Tibial nerve (tissue), 4 donors: ENCODE results near the gene ZBTB16. TPM values are rescaled to one million over a fixed set of nuclear protein-coding genes. Genes with fewer than 3 reads are reported as not detected.

Experiments used
- DNase-seq, 2 donors: peaks; one replicate each; pipeline ENCODE4 v3.0.0-alpha.2; 2019; ENCODE audit warnings: low spot score in 2 of 2
- H3K27ac ChIP-seq, 4 donors: fragments of 200-600 bp; sonication (generic) in 3 of 4; one replicate each; pipeline ENCODE4 v1.5.1; 2017 to 2019; ENCODE audit warnings: mild to moderate bottlenecking in 1 of 4
- H3K27me3 ChIP-seq, 2 donors: fragments of 200-600 bp; sonication (generic) in 1 of 2; one replicate each; pipeline versions ENCODE4 v1.5.1 to v1.6.0; 2017 to 2019
- H3K36me3 ChIP-seq, 3 donors: fragments of 200-600 bp; sonication (generic); one replicate each; pipeline ENCODE4 v1.5.1; 2018 to 2019
- H3K4me1 ChIP-seq, 4 donors: fragments of 200-600 bp; sonication (generic) in 3 of 4; one replicate each; pipeline ENCODE4 v1.5.1; 2017 to 2019
- H3K4me3 ChIP-seq, 4 donors: fragments of 200-600 bp; sonication (generic) in 3 of 4; one replicate each; pipeline ENCODE4 v1.5.1; 2017 to 2019; ENCODE audit warnings: mild to moderate bottlenecking in 1 of 4, moderate library complexity in 1 of 4
- H3K9me3 ChIP-seq, 4 donors: fragments of 200-600 bp; sonication (generic) in 3 of 4; one replicate each; pipeline ENCODE4 v1.5.1; 2017 to 2019
- EP300 ChIP-seq, 2 donors: sonication (generic); formaldehyde crosslinking; IDR thresholded peaks; one replicate each; pipeline ENCODE4 v1.6.1; 2017; ENCODE audit warnings: antibody characterized with exemption in 2 of 2, mild to moderate bottlenecking in 1 of 2
- POLR2A ChIP-seq, 2 donors: fragments of 450-650 bp; IDR thresholded peaks; one replicate each; pipeline ENCODE4 v1.6.1; 2017; ENCODE audit warnings: antibody characterized with exemption in 2 of 2, mild to moderate bottlenecking in 2 of 2, moderate library complexity in 2 of 2
- WGBS, 2 donors: methylation state at CpG; one replicate each; pipeline ENCODE4 v1.1.5; 2018; 5-methylcytosine and 5-hydroxymethylcytosine counted together
- total RNA-seq, 4 donors: library from RNA; depleted of rRNA; stranded (reverse); fragments of >200 nt; gene quantifications; one replicate each; pipeline ENCODE4 v1.1.0, GENCODE V29; 2016
- TF ChIP-seq, protein P1 (sequence below), 5 experiments: fragments of 200-600 bp in 3 of 5; fragments of 450-650 bp in 2 of 5; sonication (generic) in 3 of 5; IDR thresholded peaks; one replicate each; pipeline ENCODE4 v1.5.1; 2016 to 2019; ENCODE audit warnings: antibody characterized with exemption in 5 of 5, mild to moderate bottlenecking in 3 of 5, moderate library complexity in 2 of 5

ZBTB16 gene
- total RNA-seq, 4 donors from 2014 or later: 405 to 756 (median 580) TPM

DNA sequence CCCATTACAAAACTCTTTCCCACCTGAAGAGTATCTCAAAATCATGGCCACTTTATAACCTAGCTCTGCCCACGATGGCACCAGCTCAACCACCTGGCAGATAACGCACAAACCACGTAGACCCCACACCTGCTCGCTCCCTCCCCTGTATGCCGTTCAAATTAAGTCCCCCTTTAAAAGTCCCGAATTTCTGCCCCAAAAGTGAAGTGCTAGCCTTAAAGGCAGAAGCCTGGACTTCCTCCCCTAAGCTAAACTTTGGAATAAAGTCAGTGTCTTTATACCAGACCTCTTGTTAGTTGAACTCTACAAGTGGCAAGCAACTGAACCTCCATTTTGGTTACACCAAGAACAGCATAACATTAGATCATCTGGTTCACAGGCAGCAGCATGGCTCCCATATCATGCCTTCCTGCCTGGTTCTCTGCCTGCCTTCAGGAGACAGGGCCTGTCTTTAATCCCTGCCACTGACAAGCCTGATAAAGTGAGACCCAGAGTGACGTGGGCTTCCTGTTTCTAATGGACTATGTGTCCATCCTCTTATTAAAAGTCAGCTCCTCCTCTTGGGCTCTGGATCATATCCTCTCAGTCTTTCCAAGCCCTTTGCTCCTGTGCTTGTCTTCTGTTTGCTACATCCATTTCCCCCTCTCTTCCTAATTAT, 204.1 kb downstream of the ZBTB16 start:
- no peak for DNase-seq
- 75 to 76% methylated on average over 7 of the region's 7 CpGs for WGBS, 2 donors
- H3K36me3 ChIP-seq: no peaks in the 10 kb centered on the region
- H3K27ac ChIP-seq: no peak overlapping the region
- H3K4me1 ChIP-seq: peaks cover 0 to 43% (median 23%) of the 10 kb centered on the region in 4 donors
- TF ChIP-seq EP300 (IDR thresholded peaks at IDR 0.05) (no peak), POLR2A (IDR thresholded peaks at IDR 0.05) (no peak)
- TF ChIP-seq, protein P1, sequence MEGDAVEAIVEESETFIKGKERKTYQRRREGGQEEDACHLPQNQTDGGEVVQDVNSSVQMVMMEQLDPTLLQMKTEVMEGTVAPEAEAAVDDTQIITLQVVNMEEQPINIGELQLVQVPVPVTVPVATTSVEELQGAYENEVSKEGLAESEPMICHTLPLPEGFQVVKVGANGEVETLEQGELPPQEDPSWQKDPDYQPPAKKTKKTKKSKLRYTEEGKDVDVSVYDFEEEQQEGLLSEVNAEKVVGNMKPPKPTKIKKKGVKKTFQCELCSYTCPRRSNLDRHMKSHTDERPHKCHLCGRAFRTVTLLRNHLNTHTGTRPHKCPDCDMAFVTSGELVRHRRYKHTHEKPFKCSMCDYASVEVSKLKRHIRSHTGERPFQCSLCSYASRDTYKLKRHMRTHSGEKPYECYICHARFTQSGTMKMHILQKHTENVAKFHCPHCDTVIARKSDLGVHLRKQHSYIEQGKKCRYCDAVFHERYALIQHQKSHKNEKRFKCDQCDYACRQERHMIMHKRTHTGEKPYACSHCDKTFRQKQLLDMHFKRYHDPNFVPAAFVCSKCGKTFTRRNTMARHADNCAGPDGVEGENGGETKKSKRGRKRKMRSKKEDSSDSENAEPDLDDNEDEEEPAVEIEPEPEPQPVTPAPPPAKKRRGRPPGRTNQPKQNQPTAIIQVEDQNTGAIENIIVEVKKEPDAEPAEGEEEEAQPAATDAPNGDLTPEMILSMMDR (IDR thresholded peaks at IDR 0.05): no peak
- peaks cover 0 to 3% of the 10 kb centered on the region in 2 donors for H3K27me3 ChIP-seq
- no peaks in the 10 kb centered on the region for H3K9me3 ChIP-seq
- no peak overlapping the region for H3K4me3 ChIP-seq

DNA sequence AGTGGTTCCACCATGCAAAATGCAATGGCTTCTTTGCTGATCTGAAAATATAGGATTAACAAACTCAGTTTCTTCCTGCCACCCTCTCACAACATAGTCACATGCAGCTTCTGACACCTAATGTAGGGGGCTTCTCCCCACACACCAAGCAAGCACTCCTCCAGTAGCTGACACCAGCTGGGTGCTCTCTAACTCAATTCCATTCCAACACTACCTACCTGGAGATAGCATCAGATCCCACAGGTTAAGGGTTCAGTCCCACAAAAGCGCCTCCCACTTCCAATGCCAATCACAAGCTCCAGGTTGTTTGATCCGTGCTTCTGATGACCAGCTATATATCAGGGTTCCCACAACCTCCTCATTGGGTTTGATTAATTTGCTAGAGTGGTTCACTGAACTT, 204.9 kb downstream of the ZBTB16 start:
- H3K4me3 ChIP-seq: no peak overlapping the region
- no peak overlapping the region for H3K27ac ChIP-seq
- H3K27me3 ChIP-seq: peaks cover 0 to 3% of the 10 kb centered on the region in 2 donors
- H3K36me3 ChIP-seq: no peaks in the 10 kb centered on the region
- TF ChIP-seq EP300 (IDR thresholded peaks at IDR 0.05): no peak
- no peak for TF ChIP-seq POLR2A (IDR thresholded peaks at IDR 0.05)
- TF ChIP-seq, protein P1 (IDR thresholded peaks at IDR 0.05): no peak
- H3K4me1 ChIP-seq: peaks cover 0 to 36% (median 17%) of the 10 kb centered on the region in 4 donors
- no peaks in the 10 kb centered on the region for H3K9me3 ChIP-seq
- WGBS, 2 donors: 93 to 96% methylated on average over 2 of the region's 2 CpGs
- DNase-seq: no peak

DNA sequence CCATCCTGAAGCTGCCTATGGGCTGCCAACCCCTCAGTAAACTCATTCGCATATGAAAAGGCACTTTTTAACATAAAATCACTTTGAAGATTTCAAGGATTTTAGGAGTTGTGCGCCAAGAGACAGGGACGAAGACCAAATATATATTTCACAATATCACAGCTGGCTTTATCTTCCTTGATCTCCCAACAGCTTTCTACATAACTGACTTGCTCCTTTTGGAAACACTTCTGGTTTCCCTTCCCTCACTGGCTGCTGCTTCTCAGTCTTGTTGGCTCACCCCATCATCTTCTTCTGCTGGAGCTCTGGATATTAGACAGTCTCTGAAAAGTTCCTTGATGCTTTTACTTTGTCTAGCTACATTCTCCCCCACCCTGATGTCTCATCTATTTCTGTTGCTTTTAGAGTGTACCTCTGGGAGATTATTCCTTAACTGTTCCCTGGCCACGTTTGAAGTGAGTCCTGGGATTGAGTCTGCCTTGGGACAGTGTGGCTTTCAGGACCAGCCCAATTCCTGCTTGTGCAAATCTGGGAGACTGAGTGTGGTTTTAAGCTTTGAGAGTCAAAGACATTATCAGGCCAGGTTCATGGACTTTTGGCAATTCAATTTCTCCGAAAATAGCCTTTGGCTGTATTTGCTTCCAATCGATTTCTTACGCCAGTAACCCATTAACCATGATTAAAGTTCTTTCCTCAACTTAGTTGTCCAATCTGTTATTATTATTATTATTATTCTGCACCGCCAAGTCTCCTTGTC, 205.8 kb downstream of the ZBTB16 start:
- peaks cover 0 to 26% (median 8%) of the 10 kb centered on the region in 4 donors for H3K4me1 ChIP-seq
- no peak overlapping the region for H3K4me3 ChIP-seq
- H3K27ac ChIP-seq: no peak overlapping the region
- no peaks in the 10 kb centered on the region for H3K36me3 ChIP-seq
- DNase-seq: no peak
- H3K27me3 ChIP-seq: peaks cover 0 to 3% of the 10 kb centered on the region in 2 donors
- H3K9me3 ChIP-seq: no peaks in the 10 kb centered on the region
- TF ChIP-seq, protein P1 (IDR thresholded peaks at IDR 0.05): no peak
- TF ChIP-seq EP300 (IDR thresholded peaks at IDR 0.05): peak in 1 of 2 donors; percentile 22
- WGBS, 2 donors: 74 to 75% methylated on average over 8 of the region's 8 CpGs

DNA sequence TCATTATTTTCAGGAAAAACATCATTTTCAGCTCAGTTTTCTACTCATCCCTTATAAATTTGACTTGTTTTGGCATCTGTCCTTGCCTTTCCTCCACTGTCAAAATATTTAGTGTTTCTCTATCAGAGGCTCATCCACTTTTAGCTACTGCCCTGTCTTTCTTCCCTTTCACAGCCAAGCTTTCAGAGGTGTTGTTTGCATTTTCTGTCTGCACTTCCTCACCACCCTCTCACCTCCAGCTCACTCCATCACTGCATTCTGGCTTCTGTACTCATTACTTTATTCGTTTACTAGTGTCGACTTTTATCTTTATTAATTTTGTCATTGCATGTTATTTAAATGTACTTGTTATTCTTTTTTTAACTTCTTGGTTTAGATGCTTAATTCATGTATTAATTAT, 210.0 kb downstream of the ZBTB16 start:
- H3K4me3 ChIP-seq: no peak overlapping the region
- H3K4me1 ChIP-seq: peaks cover 0 to 3% (median 0%) of the 10 kb centered on the region in 4 donors
- no peaks in the 10 kb centered on the region for H3K36me3 ChIP-seq
- no peaks in the 10 kb centered on the region for H3K27me3 ChIP-seq
- TF ChIP-seq POLR2A (IDR thresholded peaks at IDR 0.05) (no peak), EP300 (IDR thresholded peaks at IDR 0.05) (no peak)
- TF ChIP-seq, protein P1 (IDR thresholded peaks at IDR 0.05): no peak
- WGBS, 2 donors: 84 to 87% methylated on average over 2 of the region's 2 CpGs
- no peak for DNase-seq
- H3K27ac ChIP-seq: no peak overlapping the region
- H3K9me3 ChIP-seq: no peaks in the 10 kb centered on the region
